Lung microvascular endothelial cell (primary cell): ENCODE data around the gene ELMO1. TPM values are rescaled to one million over a fixed set of nuclear protein-coding genes. Genes with fewer than 3 reads are reported as not detected.

Experiments used
- DNase-seq, 2 donors: peaks; one replicate each; pipeline versions ENCODE4 v3.0.0 to v3.0.0-alpha.2; 2010; ENCODE audit warnings: low read depth in 2 of 2
- total RNA-seq: library from RNA; depleted of rRNA; stranded (reverse); fragments of >200 nt; gene quantifications from 2 replicates; pipeline ENCODE4 v1.2.1, GENCODE V29; 2014

Gene ELMO1
- total RNA-seq, 1 donor from 2014 or later = 36.5 TPM

- DNase-seq = no peak
Measured at GRCh38 chr7:37315772-37316715, 132.6 kb downstream of the ELMO1 start.

DNA sequence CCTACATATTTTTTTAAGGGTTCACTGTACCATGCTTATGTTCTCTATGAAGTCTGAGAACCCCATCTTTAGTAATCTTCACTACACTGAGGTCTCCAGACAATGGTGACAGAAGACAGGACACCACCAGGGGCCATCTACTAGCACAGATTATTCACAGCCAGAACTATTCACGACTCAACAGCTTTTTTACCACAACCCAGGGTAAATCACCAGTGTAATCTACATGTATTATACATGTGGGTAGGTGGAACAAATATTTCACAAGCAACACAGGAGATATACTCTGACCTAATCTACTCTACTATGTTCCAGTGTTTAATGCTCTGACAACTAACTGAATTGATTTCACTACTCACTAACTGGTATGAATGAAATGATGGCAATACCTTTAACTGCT lies 136.1 kb downstream of the ELMO1 start:
- no peak for DNase-seq

DNA sequence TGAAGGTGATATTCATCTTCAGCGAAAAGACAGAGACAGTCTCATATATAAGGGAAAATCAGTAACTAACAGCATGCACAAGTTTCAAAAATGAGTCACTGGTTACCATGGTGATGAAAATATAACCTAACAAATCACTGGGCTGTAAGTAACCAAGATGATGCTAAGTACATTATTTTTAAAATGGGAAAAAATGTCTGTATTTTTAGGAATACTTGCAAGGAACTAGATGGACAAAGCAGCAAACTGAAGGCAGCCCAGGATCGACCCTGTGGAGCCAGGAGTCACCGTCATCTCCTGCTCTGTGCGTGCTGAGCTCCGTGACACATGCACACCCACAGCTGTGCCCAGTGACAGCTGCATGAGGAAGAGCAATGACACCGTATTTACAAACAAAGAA lies 137.3 kb downstream of the ELMO1 start:
- DNase-seq = peak; percentile 21 to 69

DNA sequence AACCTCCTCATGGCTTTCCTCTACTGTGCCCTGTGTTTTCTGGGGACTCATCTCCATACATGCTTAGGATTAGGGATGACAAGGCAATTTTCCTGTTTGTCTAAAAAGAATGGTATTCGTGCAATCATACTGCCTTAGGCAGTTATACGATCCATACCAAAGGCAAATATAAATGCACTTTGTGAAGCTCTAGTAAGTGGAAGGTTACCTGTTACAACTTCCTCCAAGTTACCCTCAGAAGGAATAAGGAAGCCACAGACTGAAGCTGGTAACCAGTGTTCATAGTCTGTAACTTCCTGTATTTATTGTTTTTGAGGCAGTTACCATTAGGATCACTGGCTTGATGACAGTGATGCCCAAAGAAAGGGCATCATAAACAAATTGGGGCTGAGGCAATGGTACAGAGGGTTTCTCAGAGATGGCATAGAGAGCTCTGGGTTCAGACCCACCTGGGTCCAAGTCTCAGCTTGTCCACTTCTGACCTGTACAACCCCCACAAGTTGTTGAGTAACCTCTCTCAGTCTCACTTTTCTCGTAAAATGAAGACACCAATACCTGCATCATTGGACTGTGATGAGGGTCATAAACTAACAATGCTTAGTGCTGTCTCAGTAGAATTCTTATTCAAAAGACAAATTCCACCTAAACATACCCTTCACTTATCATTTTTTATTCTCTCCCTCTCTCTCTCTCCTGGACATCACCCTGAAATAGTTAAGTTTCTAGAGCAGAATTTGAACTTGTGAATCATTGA lies 138.2 kb downstream of the ELMO1 start:
- peak in 1 of 2 donors; percentile 6 for DNase-seq

DNA sequence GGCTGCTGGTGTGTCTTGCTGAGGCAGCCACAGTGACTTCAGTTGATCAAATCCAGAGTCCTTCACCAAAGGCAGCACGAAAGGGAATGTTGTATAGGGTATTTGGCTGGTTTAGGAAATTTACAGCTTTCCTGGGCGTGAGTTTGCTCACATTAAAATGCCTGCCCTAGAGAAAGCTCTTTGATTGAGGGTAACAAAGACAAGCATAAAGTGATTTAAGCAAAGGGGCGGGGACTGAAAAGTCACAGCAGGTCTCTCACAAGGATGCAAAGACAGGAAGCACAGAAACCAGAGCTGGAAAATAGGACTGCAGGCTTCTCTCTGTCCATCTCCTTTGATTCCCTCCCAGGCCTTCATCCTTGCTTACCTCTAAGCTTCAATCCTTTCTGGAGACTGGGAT lies 139.2 kb downstream of the ELMO1 start:
- DNase-seq = no peak

DNA sequence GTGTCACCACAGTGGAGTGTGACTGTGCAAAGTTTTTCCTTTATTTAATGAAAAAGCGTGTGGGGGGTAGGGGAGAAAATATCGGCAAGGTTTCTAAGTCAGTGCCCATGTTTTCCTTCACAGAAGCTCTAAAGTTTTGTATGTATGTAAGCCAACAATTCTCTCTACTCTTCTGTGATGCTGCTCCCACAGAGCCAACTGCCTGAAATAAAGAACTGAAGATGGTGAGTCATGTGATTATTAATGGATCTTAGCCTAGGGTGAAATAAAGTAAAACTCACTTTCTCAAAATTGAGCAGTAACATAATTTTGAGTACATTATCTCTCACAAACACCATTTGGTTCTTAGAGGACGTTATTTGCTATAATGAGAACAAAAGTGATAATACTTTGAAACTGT lies 143.7 kb downstream of the ELMO1 start:
- no peak for DNase-seq

DNA sequence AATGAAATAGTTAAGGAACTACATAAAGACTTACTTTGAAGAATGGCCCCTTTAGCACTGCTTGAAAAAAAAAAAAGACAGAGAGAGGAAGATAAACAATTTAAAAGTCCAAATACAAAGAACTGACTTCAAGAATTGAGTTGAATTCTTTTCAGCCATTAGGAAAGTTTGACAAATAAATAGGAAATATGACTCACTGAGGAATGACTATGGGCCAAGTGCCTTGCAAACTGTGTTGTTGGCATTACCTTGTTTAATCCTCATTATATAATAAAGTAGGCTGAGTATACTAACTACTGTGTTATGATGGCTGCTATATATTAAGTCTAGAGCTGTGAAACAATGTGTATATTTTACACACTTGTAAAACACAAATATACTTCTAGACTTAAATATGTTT lies 151.1 kb downstream of the ELMO1 start:
- DNase-seq = peak; percentile 81 to 86

DNA sequence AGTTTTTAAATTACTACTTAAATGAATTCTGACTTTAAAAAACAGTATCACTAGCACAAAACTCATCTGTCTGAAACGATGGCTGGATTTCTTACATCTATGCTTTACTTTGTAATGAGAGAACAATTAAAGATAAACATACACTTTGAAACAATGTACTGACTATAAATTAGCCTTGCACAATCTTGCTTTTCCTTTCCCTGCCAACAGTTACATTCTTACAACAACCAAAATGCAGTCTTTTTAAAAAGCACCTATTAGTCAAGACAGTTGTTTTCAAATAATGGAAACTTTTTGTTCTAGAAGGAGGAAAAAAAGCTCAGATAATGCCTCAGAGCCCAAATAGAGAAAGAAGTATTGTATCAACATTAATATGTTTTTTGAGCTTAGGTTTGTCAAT lies 153.3 kb downstream of the ELMO1 start:
- peak; percentile 18 to 46 for DNase-seq

GRCh38 chr7:37290731-37291130 lies 157.9 kb downstream of the ELMO1 start:
- DNase-seq = no peak

DNA sequence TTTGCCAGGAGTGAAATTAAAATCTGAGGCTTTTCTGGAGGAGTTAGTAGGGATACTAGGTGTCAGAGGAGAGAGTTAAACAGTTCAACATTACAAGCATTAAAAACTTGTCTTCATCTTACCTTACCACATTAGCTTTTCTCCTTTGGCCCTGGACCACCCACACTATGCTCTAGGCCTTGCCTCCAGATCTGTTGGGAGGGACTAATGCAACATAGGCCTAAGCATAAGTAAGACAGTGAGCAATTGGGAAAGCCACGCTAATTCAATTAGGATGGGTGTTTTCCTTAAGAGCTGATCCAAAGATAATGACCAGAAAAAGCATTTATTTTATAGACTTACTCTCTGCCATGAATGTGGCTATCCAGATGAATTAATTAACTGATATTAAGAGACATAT lies 158.9 kb downstream of the ELMO1 start:
- no peak for DNase-seq

DNA sequence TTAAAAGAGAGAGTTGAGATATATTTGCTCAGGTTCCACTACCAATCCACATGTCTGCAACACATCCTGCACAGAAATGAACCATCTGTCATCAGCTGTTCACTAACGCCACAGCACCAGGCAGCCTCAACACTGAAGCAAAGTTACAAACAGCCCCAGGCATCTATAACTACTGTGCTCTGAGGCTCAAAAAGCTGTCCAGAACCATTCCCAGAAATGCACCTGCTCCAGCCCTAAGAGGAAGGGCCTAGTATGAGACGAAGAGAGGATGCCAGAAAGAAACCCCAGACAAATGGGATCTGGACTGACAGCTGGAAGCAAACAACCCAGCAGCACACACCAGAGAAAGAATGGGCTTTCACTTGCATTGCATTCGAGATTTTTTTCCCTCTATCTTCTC lies 159.3 kb downstream of the ELMO1 start:
- DNase-seq = peak in 1 of 2 donors; percentile 41

DNA sequence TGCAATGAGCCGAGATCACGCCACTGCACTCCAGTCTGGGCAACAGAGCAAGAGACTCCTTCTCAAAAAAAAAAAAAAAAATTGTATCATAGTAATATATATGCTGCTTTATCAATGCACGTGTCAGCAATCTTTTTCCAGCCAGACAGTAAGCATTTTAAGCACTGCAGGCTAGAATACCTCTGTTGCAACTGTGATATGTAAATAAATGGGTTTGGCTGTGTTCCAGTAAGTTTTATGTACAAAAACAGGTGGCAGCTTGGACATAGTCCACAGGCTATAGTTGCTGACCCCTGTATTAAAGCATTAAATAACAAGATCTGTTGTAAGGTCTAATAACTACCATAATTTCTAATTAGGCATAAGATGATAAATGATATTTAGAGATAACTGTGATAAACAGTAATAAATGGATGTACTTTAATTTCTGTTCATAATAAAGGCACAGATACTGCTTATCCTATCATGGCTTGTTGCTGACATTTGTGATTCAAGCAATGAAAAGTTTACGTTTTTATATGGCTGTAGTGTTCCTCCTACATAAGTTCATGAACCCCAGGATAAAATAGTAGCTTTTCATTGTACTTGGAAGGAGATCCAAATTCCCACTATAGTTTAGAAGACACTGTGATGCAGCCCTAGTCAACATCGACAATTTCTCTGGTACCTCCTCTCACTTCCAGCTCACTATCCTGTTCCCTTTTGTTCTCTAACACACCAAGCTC lies 161.4 kb downstream of the ELMO1 start:
- DNase-seq = peak; percentile 39 to 64

DNA sequence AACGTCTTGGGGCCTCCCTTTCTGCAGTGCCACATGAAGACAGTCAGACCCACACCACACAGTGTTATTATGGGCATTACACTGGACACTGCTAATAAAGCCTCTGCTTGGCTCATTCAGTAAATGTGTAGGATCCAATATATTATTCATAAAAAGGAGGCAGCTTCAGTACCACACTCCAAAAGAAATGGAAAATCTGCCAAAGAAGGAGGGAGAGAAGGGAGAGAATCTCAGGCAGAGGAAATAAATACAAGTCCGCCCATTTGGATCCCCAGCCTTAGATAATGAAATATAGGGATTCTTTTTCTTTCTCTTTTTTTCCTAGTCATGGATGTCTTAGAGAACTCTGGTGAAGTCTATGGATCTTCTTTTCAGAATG lies 162.2 kb downstream of the ELMO1 start:
- no peak for DNase-seq

DNA sequence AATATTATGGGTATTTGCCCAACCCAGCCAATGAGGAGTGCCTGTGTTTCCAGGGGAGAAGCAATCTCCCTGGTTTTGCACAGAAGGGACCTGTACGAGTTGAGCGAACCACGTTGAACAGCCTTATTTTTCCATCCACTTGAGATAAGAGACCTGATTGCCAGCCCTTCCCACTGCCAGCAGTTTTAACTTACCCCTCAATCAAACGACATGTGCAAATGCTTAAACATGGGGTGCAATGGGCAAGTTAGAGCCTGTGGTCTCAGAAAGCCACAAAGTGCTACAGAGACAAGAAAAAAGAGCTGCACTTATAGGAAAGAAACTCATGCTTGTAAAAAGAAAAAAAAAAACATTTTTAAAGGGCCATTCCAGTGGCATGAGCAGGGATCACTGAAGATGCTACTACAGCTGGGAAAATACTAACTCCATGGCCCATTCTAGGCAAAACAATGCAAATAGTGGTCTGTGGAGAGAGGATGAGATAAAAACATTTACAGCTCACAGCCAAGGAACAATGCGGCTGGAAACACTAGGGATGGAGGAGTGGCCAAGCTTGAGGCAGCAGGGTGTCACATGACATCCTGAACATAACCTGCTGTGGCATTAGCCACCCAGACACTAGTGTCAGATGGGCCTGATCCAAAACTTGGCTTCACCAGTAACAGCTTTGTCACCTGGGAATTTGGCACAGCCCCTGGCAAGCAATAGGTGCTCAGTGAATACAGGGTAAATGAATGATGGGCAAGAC lies 162.8 kb downstream of the ELMO1 start:
- DNase-seq = peak; percentile 56 to 68

DNA sequence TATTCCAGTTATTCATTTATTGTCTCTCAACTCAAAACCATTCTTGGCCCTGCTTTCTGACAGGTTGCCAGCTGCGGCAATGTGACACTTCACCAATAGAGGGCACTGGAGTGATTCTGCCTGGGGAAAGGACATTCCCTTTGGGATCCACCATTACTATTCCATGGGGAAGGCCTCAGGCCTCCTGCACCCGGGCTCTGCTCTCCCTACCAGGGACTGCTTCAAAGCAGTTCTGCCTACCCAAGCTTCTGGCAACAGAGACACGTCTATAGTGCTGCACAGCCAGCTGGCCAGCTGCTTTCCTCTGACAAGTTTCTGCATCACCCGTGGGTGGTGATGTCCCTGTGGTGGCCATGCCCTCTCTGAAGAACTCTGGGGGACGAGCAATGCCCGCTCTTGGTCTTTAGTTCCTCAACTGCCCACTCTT lies 163.8 kb downstream of the ELMO1 start:
- peak; percentile 69 to 81 for DNase-seq

- no peak for DNase-seq
Measured at GRCh38 chr7:37284285-37284684, 164.4 kb downstream of the ELMO1 start.

DNA sequence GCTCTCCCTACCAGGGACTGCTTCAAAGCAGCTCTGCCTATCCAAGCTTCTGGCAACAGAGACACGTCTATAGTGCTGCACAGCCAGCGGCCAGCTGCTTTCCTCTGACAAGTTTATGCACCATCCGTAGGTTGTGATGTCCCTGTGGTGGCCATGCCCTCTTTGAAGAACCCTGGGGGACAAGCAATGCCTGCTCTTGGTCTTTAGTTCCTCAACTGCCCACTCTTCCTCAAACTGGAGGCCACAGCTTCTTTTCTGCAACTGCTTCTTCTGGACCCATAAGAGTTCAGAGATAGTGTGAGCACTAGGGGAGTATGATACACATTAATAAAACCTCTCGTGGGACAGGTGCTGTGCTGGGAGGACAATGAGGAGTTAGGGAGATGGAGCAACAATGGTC lies 164.9 kb downstream of the ELMO1 start:
- DNase-seq = no peak

- no peak for DNase-seq
Measured at GRCh38 chr7:37282927-37283326, 165.7 kb downstream of the ELMO1 start.

DNA sequence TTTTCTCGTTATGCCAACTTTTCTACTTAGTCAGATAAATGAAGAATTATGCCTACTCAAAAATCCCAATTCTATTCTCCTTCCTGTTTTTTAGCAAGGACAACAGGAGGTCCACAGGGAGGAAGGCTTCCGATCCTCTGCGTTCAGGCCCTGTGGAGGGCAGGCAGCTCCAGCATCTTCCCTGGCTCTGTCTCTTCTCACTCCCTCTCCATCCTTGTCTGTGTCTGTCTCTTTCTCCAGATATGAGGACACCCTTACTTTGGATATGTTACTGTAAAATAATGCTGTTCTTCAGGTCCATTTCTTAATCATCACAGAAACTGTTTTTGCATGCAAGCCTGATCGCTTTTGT lies 166.6 kb downstream of the ELMO1 start:
- DNase-seq = no peak

- no peak for DNase-seq
Measured at GRCh38 chr7:37281368-37282092, 167.1 kb downstream of the ELMO1 start.

DNA sequence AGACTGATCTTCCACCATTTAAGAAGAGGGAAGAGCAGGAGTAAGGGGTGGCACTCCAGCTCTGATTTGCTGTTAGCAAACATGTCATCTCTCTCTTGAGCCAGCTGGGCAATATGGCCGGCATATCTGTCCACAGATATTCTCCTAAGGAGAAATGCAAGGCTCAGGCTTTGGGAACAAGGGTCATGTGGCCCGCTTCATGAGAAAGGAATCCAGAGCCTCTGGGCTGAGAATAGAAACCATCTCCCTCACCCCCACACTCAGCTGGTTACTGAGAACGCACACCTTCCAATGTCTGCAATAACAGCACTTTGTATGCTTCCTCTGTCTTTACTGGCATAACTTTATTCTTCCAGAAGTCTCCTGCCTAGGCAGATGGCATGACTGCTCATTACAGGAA lies 171.2 kb downstream of the ELMO1 start:
- no peak for DNase-seq
